Mucosa of gallbladder (tissue), 1 donor: Measurements from ENCODE around the gene FAM210A. TPM values are rescaled to one million over a fixed set of nuclear protein-coding genes. Genes with fewer than 3 reads are reported as not detected.
"Not testable (repeated sequence)": the region's sequence is repeated elsewhere in the genome, so short reads cannot be mapped to it uniquely, and the experiment has no call there.

Source experiments
- DNase-seq: peaks from one replicate; pipeline ENCODE4 v3.0.0-alpha.2; 2020; ENCODE audit warnings: low spot score
- total RNA-seq: library from RNA; stranded (reverse); gene quantifications from one replicate; pipeline ENCODE4 v1.2.1, GENCODE V29; 2021
- donor health status: DM: no; HTN: no; CAD: no.

Gene FAM210A
- total RNA-seq, 1 donor from 2014 or later: 9.9 TPM

- no peak for DNase-seq
Measured at GRCh38 chr18:13703899-13704298, 22.5 kb downstream of the FAM210A start.

- no peak for DNase-seq
Measured at GRCh38 chr18:13700153-13700552, 26.2 kb downstream of the FAM210A start.

- no peak for DNase-seq
Measured at GRCh38 chr18:13696961-13697360, 29.4 kb downstream of the FAM210A start.

GRCh38 chr18:13695337-13695736, 31.0 kb downstream of the FAM210A start:
- not testable (repeated sequence) for DNase-seq

- DNase-seq: not testable (repeated sequence)
Measured at GRCh38 chr18:13690060-13690459, 36.3 kb downstream of the FAM210A start.

GRCh38 chr18:13688191-13689136, 37.9 kb downstream of the FAM210A start:
- no peak for DNase-seq

GRCh38 chr18:13684546-13684945, 41.8 kb downstream of the FAM210A start:
- DNase-seq: no peak

- DNase-seq: no peak
Measured at GRCh38 chr18:13681701-13682100, 44.7 kb downstream of the FAM210A start.

- no peak for DNase-seq
Measured at GRCh38 chr18:13680612-13681011, 45.7 kb downstream of the FAM210A start.

- DNase-seq: not testable (repeated sequence)
Measured at GRCh38 chr18:13677350-13677749, 49.0 kb downstream of the FAM210A start.

GRCh38 chr18:13676471-13676870, 49.9 kb downstream of the FAM210A start:
- no peak for DNase-seq

- DNase-seq: no peak
Measured at GRCh38 chr18:13672657-13673056, 53.7 kb downstream of the FAM210A start.

GRCh38 chr18:13661779-13662256, 64.5 kb downstream of the FAM210A start:
- no peak for DNase-seq

GRCh38 chr18:13661051-13661778, 65.1 kb downstream of the FAM210A start:
- no peak for DNase-seq

- no peak for DNase-seq
Measured at GRCh38 chr18:13660510-13660909, 65.8 kb downstream of the FAM210A start.

GRCh38 chr18:13658436-13659204, 67.7 kb downstream of the FAM210A start:
- DNase-seq: no peak

GRCh38 chr18:13657974-13658373, 68.4 kb downstream of the FAM210A start:
- no peak for DNase-seq

GRCh38 chr18:13653746-13654433, 72.5 kb downstream of the FAM210A start:
- no peak for DNase-seq

GRCh38 chr18:13649397-13650390, 76.7 kb downstream of the FAM210A start:
- no peak for DNase-seq

GRCh38 chr18:13647761-13648160, 78.6 kb downstream of the FAM210A start:
- DNase-seq: no peak
